ENCODE results near the gene BMP2K.

- TF ChIP-seq CTCF (IDR thresholded peaks at IDR 0.05; ENCODE audit: low read depth, low read length, poor library complexity, severe bottlenecking) (no peak), EZH2phosphoT487 (IDR thresholded peaks at IDR 0.05; ENCODE audit: borderline replicate concordance, low read length) (no peak)
Observed at GRCh38 chr4:78754872-78755271, 21.3 kb upstream of the BMP2K start.

Data from DOHH2 (cell line).